PFSK-1 (cell line): Measurements from ENCODE around the gene FBXO31.

ENCODE experiments used
- FOXP2 ChIP-seq: optimal IDR thresholded peaks from 2 replicates; pipeline ENCODE3; 2011; ENCODE audit warnings: borderline replicate concordance, control low read depth, inconsistent platforms; ENCODE audit not compliant: insufficient read depth; ENCODE audit errors: extremely low read length, extremely low read depth
- POLR2AphosphoS5 ChIP-seq: IDR thresholded peaks from 2 replicates; pipeline ENCODE4 v1.6.1; 2012; ENCODE audit warnings: low read depth, mild to moderate bottlenecking, control low read depth, low read length, moderate library complexity
- SIN3A ChIP-seq: IDR thresholded peaks from 2 replicates; pipeline ENCODE4 v1.6.1; 2012; ENCODE audit warnings: mild to moderate bottlenecking, low read length, moderate library complexity, borderline replicate concordance; ENCODE audit not compliant: insufficient read depth
- TAF1 ChIP-seq: IDR thresholded peaks from 2 replicates; pipeline ENCODE4 v1.6.1; 2012; ENCODE audit warnings: low read length, control low read depth, borderline replicate concordance; ENCODE audit not compliant: insufficient read depth
- TF ChIP-seq, protein P1 (sequence below), 2 experiments: IDR thresholded peaks; 2 replicates each; pipeline versions ENCODE4 v1.6.1 to v1.8.0; 2011 to 2012; ENCODE audit warnings: low read depth in 2 of 2, low read length in 2 of 2, control low read depth in 1 of 2, inconsistent platforms in 1 of 2, mild to moderate bottlenecking in 1 of 2, moderate library complexity in 1 of 2; ENCODE audit not compliant: insufficient read depth in 1 of 2

Gene FBXO31

GRCh38 chr16:87291944-87292343, 91.6 kb downstream of the FBXO31 start:
- no peak for TF ChIP-seq SIN3A
- no peak for TF ChIP-seq POLR2AphosphoS5
- no peak for TF ChIP-seq TAF1
- TF ChIP-seq, protein P1, sequence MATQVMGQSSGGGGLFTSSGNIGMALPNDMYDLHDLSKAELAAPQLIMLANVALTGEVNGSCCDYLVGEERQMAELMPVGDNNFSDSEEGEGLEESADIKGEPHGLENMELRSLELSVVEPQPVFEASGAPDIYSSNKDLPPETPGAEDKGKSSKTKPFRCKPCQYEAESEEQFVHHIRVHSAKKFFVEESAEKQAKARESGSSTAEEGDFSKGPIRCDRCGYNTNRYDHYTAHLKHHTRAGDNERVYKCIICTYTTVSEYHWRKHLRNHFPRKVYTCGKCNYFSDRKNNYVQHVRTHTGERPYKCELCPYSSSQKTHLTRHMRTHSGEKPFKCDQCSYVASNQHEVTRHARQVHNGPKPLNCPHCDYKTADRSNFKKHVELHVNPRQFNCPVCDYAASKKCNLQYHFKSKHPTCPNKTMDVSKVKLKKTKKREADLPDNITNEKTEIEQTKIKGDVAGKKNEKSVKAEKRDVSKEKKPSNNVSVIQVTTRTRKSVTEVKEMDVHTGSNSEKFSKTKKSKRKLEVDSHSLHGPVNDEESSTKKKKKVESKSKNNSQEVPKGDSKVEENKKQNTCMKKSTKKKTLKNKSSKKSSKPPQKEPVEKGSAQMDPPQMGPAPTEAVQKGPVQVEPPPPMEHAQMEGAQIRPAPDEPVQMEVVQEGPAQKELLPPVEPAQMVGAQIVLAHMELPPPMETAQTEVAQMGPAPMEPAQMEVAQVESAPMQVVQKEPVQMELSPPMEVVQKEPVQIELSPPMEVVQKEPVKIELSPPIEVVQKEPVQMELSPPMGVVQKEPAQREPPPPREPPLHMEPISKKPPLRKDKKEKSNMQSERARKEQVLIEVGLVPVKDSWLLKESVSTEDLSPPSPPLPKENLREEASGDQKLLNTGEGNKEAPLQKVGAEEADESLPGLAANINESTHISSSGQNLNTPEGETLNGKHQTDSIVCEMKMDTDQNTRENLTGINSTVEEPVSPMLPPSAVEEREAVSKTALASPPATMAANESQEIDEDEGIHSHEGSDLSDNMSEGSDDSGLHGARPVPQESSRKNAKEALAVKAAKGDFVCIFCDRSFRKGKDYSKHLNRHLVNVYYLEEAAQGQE (IDR thresholded peaks at IDR 0.05; ENCODE audit: insufficient read depth in 1 of 2, low read depth in 2 of 2, low read length in 2 of 2) = no peak
- no peak for TF ChIP-seq FOXP2

- TF ChIP-seq TAF1 = no peak
- no peak for TF ChIP-seq POLR2AphosphoS5
- TF ChIP-seq FOXP2 = no peak
- TF ChIP-seq, protein P1 (IDR thresholded peaks at IDR 0.05; ENCODE audit: insufficient read depth in 1 of 2, low read depth in 2 of 2, low read length in 2 of 2) = no peak
- TF ChIP-seq SIN3A = no peak
Measured at GRCh38 chr16:87288753-87289362, 94.7 kb downstream of the FBXO31 start.

DNA sequence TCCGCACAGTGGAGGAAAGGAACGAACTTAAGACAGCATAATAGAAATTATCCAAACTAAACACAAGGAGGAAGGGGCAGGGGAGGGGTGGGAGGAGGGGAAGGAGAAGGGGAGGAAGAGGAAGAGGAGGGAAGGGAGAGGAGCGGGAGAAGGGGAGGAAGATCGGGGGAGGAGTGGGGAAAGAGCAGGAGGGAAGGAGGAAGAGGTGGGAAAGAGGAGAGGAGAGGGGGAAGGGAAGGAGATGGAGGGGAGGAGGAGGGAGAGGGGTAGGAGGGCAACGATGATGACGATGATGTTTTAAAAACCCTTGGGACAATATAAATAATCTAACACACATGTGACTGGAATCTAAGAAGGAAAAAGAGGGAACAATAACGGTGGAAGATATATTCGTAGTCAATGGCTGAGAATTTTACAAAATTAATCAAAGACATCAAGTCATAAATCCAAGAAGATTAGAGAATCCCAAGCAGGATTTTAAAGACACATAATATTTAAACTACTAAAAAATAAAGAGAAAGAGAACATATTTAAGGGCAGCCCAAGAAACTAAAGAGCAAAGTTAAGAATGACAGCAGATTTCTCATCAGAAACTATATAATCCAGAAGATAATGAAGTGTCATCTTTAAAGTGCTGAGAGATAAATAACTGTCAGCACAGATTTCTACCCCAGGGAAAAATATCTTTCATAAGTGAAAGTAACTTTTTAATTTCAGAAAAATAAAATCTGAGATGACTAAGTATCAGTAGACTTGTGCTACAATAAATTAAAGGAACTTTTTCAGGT, 96.5 kb downstream of the FBXO31 start:
- TF ChIP-seq SIN3A = no peak
- TF ChIP-seq, protein P1 (IDR thresholded peaks at IDR 0.05; ENCODE audit: insufficient read depth in 1 of 2, low read depth in 2 of 2, low read length in 2 of 2) = no peak
- no peak for TF ChIP-seq TAF1
- TF ChIP-seq POLR2AphosphoS5 = no peak
- TF ChIP-seq FOXP2 = no peak

DNA sequence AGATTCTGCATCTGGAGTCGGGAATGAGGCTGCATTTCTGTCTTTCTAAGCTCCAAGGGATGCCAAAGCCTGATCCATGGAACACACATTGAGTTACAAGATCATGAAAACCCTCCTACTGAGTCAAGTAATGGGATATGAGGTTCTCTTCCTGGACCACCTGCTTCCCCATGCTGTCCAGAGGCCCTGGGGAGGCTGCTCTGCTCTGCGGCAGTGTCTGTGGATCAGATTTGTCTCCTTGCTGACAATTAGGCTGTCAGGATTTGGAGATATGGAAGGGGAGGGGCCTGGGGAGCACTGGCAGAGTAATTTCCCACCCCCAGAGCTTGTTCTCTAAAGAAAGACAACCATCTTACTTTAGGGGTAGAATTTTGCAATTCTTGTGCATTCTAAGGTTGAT, 99.4 kb downstream of the FBXO31 start:
- TF ChIP-seq FOXP2 = no peak
- no peak for TF ChIP-seq POLR2AphosphoS5
- TF ChIP-seq, protein P1 (IDR thresholded peaks at IDR 0.05; ENCODE audit: insufficient read depth in 1 of 2, low read depth in 2 of 2, low read length in 2 of 2) = no peak
- no peak for TF ChIP-seq TAF1
- no peak for TF ChIP-seq SIN3A
